ENCODE data around the gene PLK5.
"Not testable (repeated sequence)": the region's sequence is repeated elsewhere in the genome, so short reads cannot be mapped to it uniquely, and the experiment has no call there.

PLK5 gene

GRCh38 chr19:1509602-1510441, 14.1 kb upstream of the PLK5 start:
- no peak for DNase-seq

- DNase-seq, result no peak
Measured at GRCh38 chr19:1510442-1510806, 13.5 kb upstream of the PLK5 start.

GRCh38 chr19:1510807-1511206, 13.1 kb upstream of the PLK5 start:
- DNase-seq, result no peak

GRCh38 chr19:1511318-1512317, 12.3 kb upstream of the PLK5 start:
- no peak for DNase-seq

- DNase-seq, result no peak
Measured at GRCh38 chr19:1512671-1513498, 11.0 kb upstream of the PLK5 start, which contains the start of gene ADAMTSL5. Gene ADAMTSL5 (minus strand): TSS chr19:1513019. CDS start chr19:1510943, 2,076 bp downstream.

- DNase-seq, result no peak
Measured at GRCh38 chr19:1513499-1514294, 10.2 kb upstream of the PLK5 start.

GRCh38 chr19:1514295-1514661, 9.6 kb upstream of the PLK5 start:
- DNase-seq, result no peak

GRCh38 chr19:1514986-1515721, 8.7 kb upstream of the PLK5 start:
- no peak for DNase-seq

- no peak for DNase-seq
Measured at GRCh38 chr19:1516395-1516753, 7.5 kb upstream of the PLK5 start.

- no peak for DNase-seq
Measured at GRCh38 chr19:1518471-1518870, 5.4 kb upstream of the PLK5 start.

GRCh38 chr19:1519802-1520201, 4.1 kb upstream of the PLK5 start:
- DNase-seq, result not testable (repeated sequence)

- no peak for DNase-seq
Measured at GRCh38 chr19:1520203-1520780, 3.6 kb upstream of the PLK5 start.

- no peak for DNase-seq
Measured at GRCh38 chr19:1521636-1522035, 2.2 kb upstream of the PLK5 start.

GRCh38 chr19:1522061-1522460, 1.8 kb upstream of the PLK5 start:
- DNase-seq, result no peak

- no peak for DNase-seq
Measured at GRCh38 chr19:1522838-1523237, 1.0 kb upstream of the PLK5 start.

GRCh38 chr19:1524287-1524971, 552 bp downstream of the PLK5 start:
- no peak for DNase-seq

GRCh38 chr19:1524972-1525325, 1.1 kb downstream of the PLK5 start:
- DNase-seq, result no peak

GRCh38 chr19:1525343-1525742, 1.5 kb downstream of the PLK5 start:
- DNase-seq, result no peak

- no peak for DNase-seq
Measured at GRCh38 chr19:1526066-1526778, 2.3 kb downstream of the PLK5 start.

All from NCI-H2029 (cell line).